GM23338 (cell line): ENCODE data around the gene PSORS1C1. TPM values are rescaled to one million over a fixed set of nuclear protein-coding genes. Genes with fewer than 3 reads are reported as not detected.

Experiments used
- ATAC-seq: fragments of 200-7000 bp; cut with Tn5 transposase; 3 replicates; pipeline ENCODE4 v1.9.1; 2020
- DNase-seq: peaks from one replicate; pipeline ENCODE4 v3.0.0-alpha.2; 2015; ENCODE audit warnings: low spot score
- H2AFZ ChIP-seq: fragments of 200-600 bp; sonication (generic); 2 replicates; pipeline ENCODE4 v1.8.0; 2016; ENCODE audit warnings: antibody characterized with exemption, mild to moderate bottlenecking, moderate library complexity
- H3F3A ChIP-seq: fragments of 200-600 bp; sonication (generic); replicated peaks from 2 replicates; pipeline ENCODE4 v1.8.0; 2017; ENCODE audit warnings: antibody characterized with exemption, mixed run types, low read depth
- H3K27ac ChIP-seq: fragments of 200-600 bp; sonication (generic); 2 replicates; pipeline ENCODE4 v1.6.1; 2016; ENCODE audit warnings: low read depth
- H3K27me3 ChIP-seq: fragments of 200-600 bp; sonication (generic); 2 replicates; pipeline ENCODE4 v1.8.0; 2016; ENCODE audit warnings: mild to moderate bottlenecking, mixed run types, moderate library complexity; ENCODE audit not compliant: insufficient read depth
- H3K36me3 ChIP-seq: fragments of 200-600 bp; sonication (generic); 2 replicates; pipeline ENCODE4 v1.8.0; 2016; ENCODE audit warnings: mild to moderate bottlenecking; ENCODE audit not compliant: insufficient read depth
- H3K4me1 ChIP-seq: fragments of 200-600 bp; sonication (generic); 2 replicates; pipeline ENCODE4 v1.8.0; 2016; ENCODE audit warnings: mild to moderate bottlenecking, moderate library complexity; ENCODE audit not compliant: insufficient read depth
- H3K4me2 ChIP-seq: fragments of 200-600 bp; sonication (generic); 2 replicates; pipeline ENCODE4 v1.7.1; 2017; ENCODE audit warnings: mixed run types
- H3K4me3 ChIP-seq: fragments of 200-600 bp; sonication (generic); 2 replicates; pipeline ENCODE4 v1.6.1; 2016; ENCODE audit warnings: mixed run types
- H3K79me2 ChIP-seq: fragments of 200-600 bp; sonication (generic); replicated peaks from 2 replicates; pipeline ENCODE4 v1.8.0; 2017; ENCODE audit warnings: mild to moderate bottlenecking; ENCODE audit not compliant: insufficient read depth
- H3K9me2 ChIP-seq: fragments of 200-600 bp; sonication (generic); 2 replicates; pipeline ENCODE4 v1.8.0; 2017; ENCODE audit not compliant: insufficient read depth
- H4K20me1 ChIP-seq: fragments of 200-600 bp; sonication (generic); replicated peaks from 2 replicates; pipeline ENCODE4 v1.8.0; 2017; ENCODE audit warnings: mild to moderate bottlenecking; ENCODE audit not compliant: insufficient read depth
- H3K27ac Mint-ChIP-seq: 2 replicates; pipeline ENCODE4 v1.8.0; 2020; ENCODE audit warnings: inconsistent platforms, mild to moderate bottlenecking, moderate library complexity, mixed read lengths
- H3K27me3 Mint-ChIP-seq: 3 replicates; pipeline ENCODE4 v1.8.0; 2022; ENCODE audit warnings: low read depth, mild to moderate bottlenecking, moderate library complexity, mixed read lengths, inconsistent platforms; ENCODE audit not compliant: insufficient read depth, poor library complexity
- H3K36me3 Mint-ChIP-seq: 3 replicates; pipeline ENCODE4 v1.8.0; 2021; ENCODE audit warnings: low read depth, mild to moderate bottlenecking, inconsistent platforms, moderate library complexity, mixed read lengths
- H3K4me1 Mint-ChIP-seq: 3 replicates; pipeline ENCODE4 v1.8.0; 2020; ENCODE audit warnings: mild to moderate bottlenecking, inconsistent platforms, mixed read lengths
- H3K4me3 Mint-ChIP-seq: 3 replicates; pipeline ENCODE4 v1.8.0; 2021; ENCODE audit warnings: moderate library complexity, mild to moderate bottlenecking, inconsistent platforms, mixed read lengths
- H3K9me3 Mint-ChIP-seq: 3 replicates; pipeline ENCODE4 v1.8.0; 2020; ENCODE audit warnings: moderate library complexity, mild to moderate bottlenecking, inconsistent platforms, mixed read lengths
- EZH2 ChIP-seq: fragments of 200-600 bp; sonication (generic); IDR thresholded peaks from one replicate; pipeline ENCODE4 v1.8.0; 2017; ENCODE audit warnings: antibody characterized with exemption, mild to moderate bottlenecking, low read depth; ENCODE audit not compliant: unreplicated experiment
- POLR2AphosphoS5 ChIP-seq: IDR thresholded peaks from 2 replicates; pipeline ENCODE4 v1.6.1; 2016; ENCODE audit warnings: antibody characterized with exemption, low read depth
- ZNF114 ChIP-seq: fragments of 250-450 bp; sonication (Bioruptor Pico); IDR thresholded peaks from 2 replicates; pipeline ENCODE4 v1.5.0; 2020; ENCODE audit warnings: mild to moderate bottlenecking, moderate library complexity
- polyA plus RNA-seq: library from polyadenylated mRNA; unstranded; fragments of >200 nt; fragmentation: Nextera tagmentation; extraction: Ambion mirVana; gene quantifications from 2 replicates; pipeline ENCODE4 v1.2.1, GENCODE V29; 2016
- total RNA-seq: library from RNA; depleted of rRNA; stranded (reverse); fragments of >200 nt; shearing (Covaris generic); gene quantifications from 2 replicates; pipeline ENCODE4 v1.2.3, GENCODE V29; 2014
- TF ChIP-seq, protein P1 (sequence below): fragments of 250-450 bp; sonication (Bioruptor Pico); IDR thresholded peaks from 2 replicates; pipeline ENCODE4 v1.5.0; 2020; ENCODE audit warnings: mild to moderate bottlenecking, moderate library complexity

The PSORS1C1 gene
- total and polyA plus RNA-seq, 2 experiments from 2014 or later: not detected

DNA sequence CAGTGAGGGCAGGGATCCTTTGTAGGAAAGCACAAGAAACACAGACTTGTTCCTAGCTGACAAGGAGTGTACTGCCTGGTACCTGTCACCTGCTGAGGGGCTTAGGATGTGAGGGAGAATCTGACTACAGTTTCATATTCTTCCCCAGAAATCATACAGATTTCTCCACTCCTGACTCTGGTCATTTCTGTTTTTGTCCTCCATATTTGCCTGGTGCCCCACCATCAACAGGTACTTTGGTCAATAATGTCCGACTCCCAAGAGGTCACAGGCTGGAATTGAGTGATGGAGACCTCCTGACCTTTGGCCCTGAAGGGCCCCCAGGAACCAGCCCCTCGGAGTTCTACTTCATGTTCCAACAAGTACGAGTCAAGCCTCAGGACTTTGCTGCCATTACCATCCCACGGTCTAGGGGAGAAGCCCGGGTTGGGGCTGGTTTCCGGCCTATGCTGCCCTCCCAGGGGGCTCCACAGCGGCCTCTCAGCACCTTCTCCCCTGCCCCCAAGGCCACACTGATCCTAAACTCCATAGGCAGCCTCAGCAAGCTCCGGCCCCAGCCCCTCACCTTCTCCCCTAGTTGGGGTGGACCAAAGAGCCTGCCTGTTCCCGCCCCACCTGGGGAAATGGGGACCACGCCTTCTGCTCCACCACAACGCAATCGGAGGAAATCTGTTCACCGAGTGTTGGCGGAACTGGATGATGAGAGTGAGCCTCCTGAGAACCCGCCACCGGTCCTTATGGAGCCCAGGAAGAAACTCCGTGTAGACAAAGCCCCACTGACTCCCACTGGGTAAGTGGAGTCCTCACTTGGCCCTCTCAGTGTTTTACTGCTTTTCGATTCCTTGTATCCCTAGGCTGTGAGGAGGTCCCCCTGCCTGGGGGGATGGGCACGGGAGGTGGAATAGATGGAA, 46.9 kb downstream of the PSORS1C1 start:
- H3K27me3 Mint-ChIP-seq: peaks cover 19% of the 10 kb centered on the region
- no peak overlapping the region; the same call in 1 of the 2 replicates for H3K4me2 ChIP-seq
- DNase-seq (no peak), ATAC-seq (no peak)
- H3K27ac Mint-ChIP-seq: peak overlapping the region; percentile 78
- TF ChIP-seq ZNF114: no peak
- TF ChIP-seq, protein P1, sequence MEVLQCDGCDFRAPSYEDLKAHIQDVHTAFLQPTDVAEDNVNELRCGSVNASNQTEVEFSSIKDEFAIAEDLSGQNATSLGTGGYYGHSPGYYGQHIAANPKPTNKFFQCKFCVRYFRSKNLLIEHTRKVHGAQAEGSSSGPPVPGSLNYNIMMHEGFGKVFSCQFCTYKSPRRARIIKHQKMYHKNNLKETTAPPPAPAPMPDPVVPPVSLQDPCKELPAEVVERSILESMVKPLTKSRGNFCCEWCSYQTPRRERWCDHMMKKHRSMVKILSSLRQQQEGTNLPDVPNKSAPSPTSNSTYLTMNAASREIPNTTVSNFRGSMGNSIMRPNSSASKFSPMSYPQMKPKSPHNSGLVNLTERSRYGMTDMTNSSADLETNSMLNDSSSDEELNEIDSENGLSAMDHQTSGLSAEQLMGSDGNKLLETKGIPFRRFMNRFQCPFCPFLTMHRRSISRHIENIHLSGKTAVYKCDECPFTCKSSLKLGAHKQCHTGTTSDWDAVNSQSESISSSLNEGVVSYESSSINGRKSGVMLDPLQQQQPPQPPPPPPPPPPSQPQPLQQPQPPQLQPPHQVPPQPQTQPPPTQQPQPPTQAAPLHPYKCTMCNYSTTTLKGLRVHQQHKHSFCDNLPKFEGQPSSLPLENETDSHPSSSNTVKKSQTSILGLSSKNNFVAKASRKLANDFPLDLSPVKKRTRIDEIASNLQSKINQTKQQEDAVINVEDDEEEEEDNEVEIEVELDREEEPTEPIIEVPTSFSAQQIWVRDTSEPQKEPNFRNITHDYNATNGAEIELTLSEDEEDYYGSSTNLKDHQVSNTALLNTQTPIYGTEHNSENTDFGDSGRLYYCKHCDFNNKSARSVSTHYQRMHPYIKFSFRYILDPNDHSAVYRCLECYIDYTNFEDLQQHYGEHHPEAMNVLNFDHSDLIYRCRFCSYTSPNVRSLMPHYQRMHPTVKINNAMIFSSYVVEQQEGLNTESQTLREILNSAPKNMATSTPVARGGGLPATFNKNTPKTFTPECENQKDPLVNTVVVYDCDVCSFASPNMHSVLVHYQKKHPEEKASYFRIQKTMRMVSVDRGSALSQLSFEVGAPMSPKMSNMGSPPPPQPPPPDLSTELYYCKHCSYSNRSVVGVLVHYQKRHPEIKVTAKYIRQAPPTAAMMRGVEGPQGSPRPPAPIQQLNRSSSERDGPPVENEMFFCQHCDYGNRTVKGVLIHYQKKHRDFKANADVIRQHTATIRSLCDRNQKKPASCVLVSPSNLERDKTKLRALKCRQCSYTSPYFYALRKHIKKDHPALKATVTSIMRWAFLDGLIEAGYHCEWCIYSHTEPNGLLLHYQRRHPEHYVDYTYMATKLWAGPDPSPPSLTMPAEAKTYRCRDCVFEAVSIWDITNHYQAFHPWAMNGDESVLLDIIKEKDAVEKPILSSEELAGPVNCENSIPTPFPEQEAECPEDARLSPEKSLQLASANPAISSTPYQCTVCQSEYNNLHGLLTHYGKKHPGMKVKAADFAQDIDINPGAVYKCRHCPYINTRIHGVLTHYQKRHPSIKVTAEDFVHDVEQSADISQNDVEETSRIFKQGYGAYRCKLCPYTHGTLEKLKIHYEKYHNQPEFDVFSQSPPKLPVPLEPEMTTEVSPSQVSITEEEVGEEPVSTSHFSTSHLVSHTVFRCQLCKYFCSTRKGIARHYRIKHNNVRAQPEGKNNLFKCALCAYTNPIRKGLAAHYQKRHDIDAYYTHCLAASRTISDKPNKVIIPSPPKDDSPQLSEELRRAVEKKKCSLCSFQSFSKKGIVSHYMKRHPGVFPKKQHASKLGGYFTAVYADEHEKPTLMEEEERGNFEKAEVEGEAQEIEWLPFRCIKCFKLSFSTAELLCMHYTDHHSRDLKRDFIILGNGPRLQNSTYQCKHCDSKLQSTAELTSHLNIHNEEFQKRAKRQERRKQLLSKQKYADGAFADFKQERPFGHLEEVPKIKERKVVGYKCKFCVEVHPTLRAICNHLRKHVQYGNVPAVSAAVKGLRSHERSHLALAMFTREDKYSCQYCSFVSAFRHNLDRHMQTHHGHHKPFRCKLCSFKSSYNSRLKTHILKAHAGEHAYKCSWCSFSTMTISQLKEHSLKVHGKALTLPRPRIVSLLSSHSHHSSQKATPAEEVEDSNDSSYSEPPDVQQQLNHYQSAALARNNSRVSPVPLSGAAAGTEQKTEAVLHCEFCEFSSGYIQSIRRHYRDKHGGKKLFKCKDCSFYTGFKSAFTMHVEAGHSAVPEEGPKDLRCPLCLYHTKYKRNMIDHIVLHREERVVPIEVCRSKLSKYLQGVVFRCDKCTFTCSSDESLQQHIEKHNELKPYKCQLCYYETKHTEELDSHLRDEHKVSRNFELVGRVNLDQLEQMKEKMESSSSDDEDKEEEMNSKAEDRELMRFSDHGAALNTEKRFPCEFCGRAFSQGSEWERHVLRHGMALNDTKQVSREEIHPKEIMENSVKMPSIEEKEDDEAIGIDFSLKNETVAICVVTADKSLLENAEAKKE (CRISPR knock-in tag): no peak
- no peak for TF ChIP-seq POLR2AphosphoS5
- no peak for TF ChIP-seq EZH2
- peaks cover 33% of the 10 kb centered on the region for H3K79me2 ChIP-seq
- 0 out of 2 replicates have a peak, but pooled peaks cover 2% of the 10 kb centered on the region for H3K27me3 ChIP-seq
- H3K4me1 ChIP-seq: peaks cover 61% of the 10 kb centered on the region
- peaks cover 67% of the 10 kb centered on the region for H3K4me1 Mint-ChIP-seq
- no peaks in the 10 kb centered on the region for H3K9me2 ChIP-seq
- no peak overlapping the region for H2AFZ ChIP-seq
- H3F3A ChIP-seq: peaks cover 61% of the 10 kb centered on the region
- no peaks in the 10 kb centered on the region for H3K9me3 Mint-ChIP-seq
- H3K4me3 Mint-ChIP-seq: peak overlapping the region; percentile 33; the same call in 2 of the 3 replicates
- no peak overlapping the region for H3K4me3 ChIP-seq
- H4K20me1 ChIP-seq: peaks cover 32% of the 10 kb centered on the region
- H3K36me3 ChIP-seq: peaks cover 32% of the 10 kb centered on the region
- H3K36me3 Mint-ChIP-seq: peaks cover 62% of the 10 kb centered on the region
- H3K27ac ChIP-seq: peak overlapping the region; percentile 83; the same call in 1 of the 2 replicates
